HepG2 (cell line): ENCODE data around the gene HTRA2. TPM values are rescaled to one million over a fixed set of nuclear protein-coding genes. Genes with fewer than 3 reads are reported as not detected.

ENCODE experiments used
- ATM ChIP-seq: fragments of 450-650 bp; IDR thresholded peaks from 2 replicates; pipeline ENCODE4 v1.7.1; 2017; ENCODE audit warnings: mild to moderate bottlenecking, borderline replicate concordance
- HMGA1 ChIP-seq: sonication (generic); formaldehyde crosslinking; conservative IDR thresholded peaks from 2 replicates; pipeline ENCODE4 v1.4.0; 2020; ENCODE audit warnings: missing genetic modification reagents
- JDP2 ChIP-seq: sonication (generic); formaldehyde crosslinking; IDR thresholded peaks from 2 replicates; pipeline ENCODE4 v1.8.1; 2022; ENCODE audit warnings: missing genetic modification reagents, borderline replicate concordance
- MTA3 ChIP-seq: sonication (generic); formaldehyde crosslinking; IDR thresholded peaks from 2 replicates; pipeline ENCODE4 v1.4.0; 2020; ENCODE audit warnings: missing genetic modification reagents
- NFYC ChIP-seq: IDR thresholded peaks from 2 replicates; pipeline ENCODE4 v1.6.1; 2016; ENCODE audit warnings: missing genetic modification reagents, missing compliant biosample characterization
- PCBP2 ChIP-seq: fragments of 200-400 bp; formaldehyde crosslinking; optimal IDR thresholded peaks from 2 replicates; pipeline ENCODE3; 2018; ENCODE audit warnings: low read length, low read depth; ENCODE audit not compliant: poor library complexity, severe bottlenecking
- REL ChIP-seq: sonication (generic); formaldehyde crosslinking; conservative IDR thresholded peaks from 2 replicates; pipeline ENCODE4 v1.8.0; 2022; ENCODE audit warnings: mild to moderate bottlenecking, missing genetic modification reagents, moderate library complexity
- SKI ChIP-seq: fragments of 450-650 bp; IDR thresholded peaks from one replicate; pipeline ENCODE4 v1.6.1; 2018; ENCODE audit warnings: mild to moderate bottlenecking; ENCODE audit not compliant: partially characterized antibody
- SRY ChIP-seq: sonication (generic); formaldehyde crosslinking; IDR thresholded peaks from 2 replicates; pipeline ENCODE4 v1.8.0; 2022; ENCODE audit warnings: mild to moderate bottlenecking, missing genetic modification reagents
- ZFP37 ChIP-seq: sonication (generic); formaldehyde crosslinking; IDR thresholded peaks from 2 replicates; pipeline ENCODE4 v1.4.0; 2020; ENCODE audit warnings: missing genetic modification reagents, borderline replicate concordance
- ZNF225 ChIP-seq: sonication (generic); formaldehyde crosslinking; IDR thresholded peaks from 2 replicates; pipeline ENCODE4 v1.4.0; 2020; ENCODE audit warnings: mild to moderate bottlenecking, missing genetic modification reagents
- ZNF234 ChIP-seq: sonication (generic); formaldehyde crosslinking; conservative IDR thresholded peaks from 2 replicates; pipeline ENCODE4 v1.5.1; 2020; ENCODE audit warnings: mild to moderate bottlenecking, missing genetic modification reagents
- ZNF317 ChIP-seq: sonication (generic); formaldehyde crosslinking; IDR thresholded peaks from 2 replicates; pipeline ENCODE4 v1.5.0; 2020; ENCODE audit warnings: mild to moderate bottlenecking, missing genetic modification reagents
- ZNF577 ChIP-seq: sonication (generic); formaldehyde crosslinking; IDR thresholded peaks from 2 replicates; pipeline ENCODE4 v1.4.0; 2020; ENCODE audit warnings: mild to moderate bottlenecking, low read depth, missing genetic modification reagents, borderline replicate concordance
- ZSCAN21 ChIP-seq: sonication (generic); formaldehyde crosslinking; IDR thresholded peaks from 2 replicates; pipeline ENCODE4 v1.8.0; 2022; ENCODE audit warnings: mild to moderate bottlenecking, missing genetic modification reagents, moderate library complexity, borderline replicate concordance
- polyA plus RNA-seq, 8 experiments: library from polyadenylated mRNA; depleted of rRNA in 3 of 8; stranded (reverse) in 7 of 8; unstranded in 1 of 8; fragments of >200 nt; fragmentation: Illumina TruSeq in 4 of 8; extraction: Trizol in 4 of 8; gene quantifications; 2 replicates each; pipeline versions ENCODE4 v1.2.1 to v1.2.3, GENCODE V29; 2011 to 2016; ENCODE audit warnings: low read depth in 4 of 8, missing spikeins in 1 of 8, mixed read lengths in 1 of 8; ENCODE audit not compliant: insufficient read depth in 1 of 8
- total RNA-seq, 5 experiments: library from RNA; depleted of rRNA; stranded (reverse); fragments of >200 nt; fragmentation: Illumina TruSeq; extraction: Trizol; gene quantifications; 2 replicates each; pipeline ENCODE4 v1.2.3, GENCODE V29; 2016; ENCODE audit warnings: low read depth in 1 of 5
- TF ChIP-seq, protein P1 (sequence below): sonication (generic); formaldehyde crosslinking; conservative IDR thresholded peaks from 2 replicates; pipeline ENCODE4 v1.8.0; 2022; ENCODE audit warnings: missing genetic modification reagents
- TF ChIP-seq, protein P2 (sequence below): sonication (generic); formaldehyde crosslinking; IDR thresholded peaks from 2 replicates; pipeline ENCODE4 v1.9.0; 2022; ENCODE audit warnings: missing genetic modification reagents, mild to moderate bottlenecking, borderline replicate concordance
- TF ChIP-seq, protein P3 (sequence below): IDR thresholded peaks from 2 replicates; pipeline ENCODE4 v1.6.1; 2016; ENCODE audit warnings: mild to moderate bottlenecking, missing biosample characterization, missing genetic modification reagents
- TF ChIP-seq, protein P4 (sequence below): IDR thresholded peaks from 2 replicates; pipeline ENCODE4 v1.6.1; 2016; ENCODE audit warnings: missing biosample characterization, missing genetic modification reagents, low read depth

The HTRA2 gene
- total and polyA plus RNA-seq, 2 of the 13 experiments (the other 11 are each of a cell fraction or from before 2014, with no cell fraction given): 47.7 to 50.3 TPM

DNA sequence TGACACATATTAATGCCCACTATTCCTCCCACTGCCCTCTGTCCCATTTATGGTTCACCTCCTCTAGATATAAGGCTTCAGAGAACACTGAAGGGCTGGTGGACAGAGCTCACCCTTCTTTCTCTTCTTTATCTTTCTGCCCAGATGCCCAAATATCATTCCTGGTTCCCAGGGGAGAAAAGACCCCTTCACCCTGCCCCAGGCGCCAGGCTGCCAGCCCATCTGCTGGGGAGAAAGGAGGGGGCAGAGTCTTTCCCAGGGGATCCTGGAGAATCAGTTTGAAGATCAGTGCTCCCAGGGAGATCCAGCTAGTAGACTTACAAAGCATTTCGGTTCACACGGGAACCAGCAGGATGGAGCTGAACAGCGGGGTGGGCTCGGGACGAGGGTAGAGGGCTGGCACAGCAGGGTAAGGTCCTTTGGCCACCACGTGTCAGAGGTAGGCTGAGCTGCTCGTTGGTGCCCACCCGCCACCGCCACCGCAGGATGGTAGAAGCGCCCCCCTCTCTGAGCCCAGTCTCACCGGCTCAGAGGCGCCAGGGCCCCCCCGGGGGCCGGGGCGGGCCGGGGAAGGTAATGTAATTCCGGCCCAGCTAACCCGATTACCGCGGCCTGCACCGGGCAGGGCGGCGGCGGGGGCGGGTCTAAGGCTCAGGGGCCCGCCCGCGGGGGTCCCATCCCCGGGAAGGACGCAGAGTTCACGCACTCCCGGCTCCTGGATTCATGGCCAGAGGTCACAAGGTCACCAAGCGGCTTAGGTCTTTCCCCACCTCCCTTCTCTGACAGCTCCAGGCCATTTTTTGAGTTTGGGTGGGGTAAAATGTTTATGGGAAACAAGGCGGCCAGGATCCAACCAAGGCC lies 16.8 kb upstream of the HTRA2 start (continued):
- TF ChIP-seq, protein P1, sequence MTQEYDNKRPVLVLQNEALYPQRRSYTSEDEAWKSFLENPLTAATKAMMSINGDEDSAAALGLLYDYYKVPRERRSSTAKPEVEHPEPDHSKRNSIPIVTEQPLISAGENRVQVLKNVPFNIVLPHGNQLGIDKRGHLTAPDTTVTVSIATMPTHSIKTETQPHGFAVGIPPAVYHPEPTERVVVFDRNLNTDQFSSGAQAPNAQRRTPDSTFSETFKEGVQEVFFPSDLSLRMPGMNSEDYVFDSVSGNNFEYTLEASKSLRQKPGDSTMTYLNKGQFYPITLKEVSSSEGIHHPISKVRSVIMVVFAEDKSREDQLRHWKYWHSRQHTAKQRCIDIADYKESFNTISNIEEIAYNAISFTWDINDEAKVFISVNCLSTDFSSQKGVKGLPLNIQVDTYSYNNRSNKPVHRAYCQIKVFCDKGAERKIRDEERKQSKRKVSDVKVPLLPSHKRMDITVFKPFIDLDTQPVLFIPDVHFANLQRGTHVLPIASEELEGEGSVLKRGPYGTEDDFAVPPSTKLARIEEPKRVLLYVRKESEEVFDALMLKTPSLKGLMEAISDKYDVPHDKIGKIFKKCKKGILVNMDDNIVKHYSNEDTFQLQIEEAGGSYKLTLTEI (CRISPR knock-in tag): no peak
- TF ChIP-seq ZNF225 (0 out of 2 replicates have a peak, but pooled peaks have one; percentile 9), ZNF577 (CRISPR knock-in tag) (no peak), ZSCAN21 (CRISPR knock-in tag) (no peak), REL (CRISPR knock-in tag) (no peak), ZNF317 (CRISPR knock-in tag) (no peak), SRY (CRISPR knock-in tag) (no peak), SKI (no peak), ZNF234 (CRISPR knock-in tag) (no peak), JDP2 (no peak), NFYC (no peak), ATM (no peak), HMGA1 (CRISPR knock-in tag) (no peak), ZFP37 (CRISPR knock-in tag) (no peak), MTA3 (CRISPR knock-in tag) (no peak), PCBP2 (no peak)
- TF ChIP-seq, protein P2, sequence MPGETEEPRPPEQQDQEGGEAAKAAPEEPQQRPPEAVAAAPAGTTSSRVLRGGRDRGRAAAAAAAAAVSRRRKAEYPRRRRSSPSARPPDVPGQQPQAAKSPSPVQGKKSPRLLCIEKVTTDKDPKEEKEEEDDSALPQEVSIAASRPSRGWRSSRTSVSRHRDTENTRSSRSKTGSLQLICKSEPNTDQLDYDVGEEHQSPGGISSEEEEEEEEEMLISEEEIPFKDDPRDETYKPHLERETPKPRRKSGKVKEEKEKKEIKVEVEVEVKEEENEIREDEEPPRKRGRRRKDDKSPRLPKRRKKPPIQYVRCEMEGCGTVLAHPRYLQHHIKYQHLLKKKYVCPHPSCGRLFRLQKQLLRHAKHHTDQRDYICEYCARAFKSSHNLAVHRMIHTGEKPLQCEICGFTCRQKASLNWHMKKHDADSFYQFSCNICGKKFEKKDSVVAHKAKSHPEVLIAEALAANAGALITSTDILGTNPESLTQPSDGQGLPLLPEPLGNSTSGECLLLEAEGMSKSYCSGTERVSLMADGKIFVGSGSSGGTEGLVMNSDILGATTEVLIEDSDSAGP: peak; percentile 34; the same call in 1 of the 2 replicates
- TF ChIP-seq, protein P3, sequence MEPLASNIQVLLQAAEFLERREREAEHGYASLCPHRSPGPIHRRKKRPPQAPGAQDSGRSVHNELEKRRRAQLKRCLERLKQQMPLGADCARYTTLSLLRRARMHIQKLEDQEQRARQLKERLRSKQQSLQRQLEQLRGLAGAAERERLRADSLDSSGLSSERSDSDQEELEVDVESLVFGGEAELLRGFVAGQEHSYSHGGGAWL: peak; percentile 32; the same call in 1 of the 2 replicates
- TF ChIP-seq, protein P4, sequence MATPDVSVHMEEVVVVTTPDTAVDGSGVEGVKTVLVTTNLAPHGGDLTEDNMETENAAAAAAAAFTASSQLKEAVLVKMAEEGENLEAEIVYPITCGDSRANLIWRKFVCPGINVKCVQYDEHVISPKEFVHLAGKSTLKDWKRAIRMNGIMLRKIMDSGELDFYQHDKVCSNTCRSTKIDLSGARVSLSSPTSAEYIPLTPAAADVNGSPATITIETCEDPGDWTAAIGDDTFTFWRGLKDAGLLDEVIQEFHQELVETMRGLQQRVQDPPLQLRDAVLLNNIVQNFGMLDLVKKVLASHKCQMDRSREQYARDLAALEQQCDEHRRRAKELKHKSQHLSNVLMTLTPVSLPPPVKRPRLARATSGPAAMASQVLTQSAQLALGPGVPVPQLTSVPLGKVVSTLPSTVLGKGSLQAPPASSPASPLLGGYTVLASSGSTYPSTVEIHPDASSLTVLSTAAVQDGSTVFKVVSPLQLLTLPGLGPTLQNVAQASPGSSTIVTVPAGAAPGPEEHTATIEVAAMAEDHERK: no peak
